Hindlimb muscle (tissue), 1 donor: ENCODE measurements around the gene POLR1G. TPM values are rescaled to one million over a fixed set of nuclear protein-coding genes. Genes with fewer than 3 reads are reported as not detected.
"Not testable (repeated sequence)": the region's sequence is repeated elsewhere in the genome, so short reads cannot be mapped to it uniquely, and the experiment has no call there.

Experiments used
- DNase-seq: peaks from one replicate; pipeline ENCODE4 v3.0.0-alpha.2; 2013
- polyA plus RNA-seq: library from polyadenylated mRNA; unstranded; fragments of 120-200 nt; gene quantifications from one replicate; pipeline ENCODE4 v1.2.1, GENCODE V29; 2013; ENCODE audit not compliant: insufficient read length

POLR1G gene
- polyA plus RNA-seq, 1 donor = 8.5 TPM

DNA sequence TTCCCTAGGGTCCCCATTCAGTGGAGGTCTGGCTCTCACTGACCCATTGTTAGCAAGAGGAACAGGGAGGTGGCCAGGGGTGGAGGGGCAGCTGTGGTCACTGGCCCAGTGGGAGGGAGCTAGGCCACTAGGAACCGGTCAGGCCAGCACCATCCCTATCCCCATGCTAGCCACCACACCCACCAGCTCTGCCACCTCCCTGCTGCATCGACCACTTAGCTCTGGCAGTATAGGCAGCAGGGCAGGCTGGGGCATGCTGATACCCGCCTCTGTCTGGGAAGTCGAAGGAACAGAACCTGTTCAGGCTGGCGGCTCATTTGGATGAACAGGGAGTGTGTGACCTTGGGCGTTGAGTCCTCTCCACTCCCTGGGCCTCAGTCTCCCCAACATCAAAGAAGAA is 6.3 kb upstream of the POLR1G start:
- DNase-seq = no peak

GRCh38 chr19:45401815-45402214 is 4.6 kb upstream of the POLR1G start:
- no peak for DNase-seq

- DNase-seq = no peak
Observed at GRCh38 chr19:45402298-45403061, 4.0 kb upstream of the POLR1G start.

DNA sequence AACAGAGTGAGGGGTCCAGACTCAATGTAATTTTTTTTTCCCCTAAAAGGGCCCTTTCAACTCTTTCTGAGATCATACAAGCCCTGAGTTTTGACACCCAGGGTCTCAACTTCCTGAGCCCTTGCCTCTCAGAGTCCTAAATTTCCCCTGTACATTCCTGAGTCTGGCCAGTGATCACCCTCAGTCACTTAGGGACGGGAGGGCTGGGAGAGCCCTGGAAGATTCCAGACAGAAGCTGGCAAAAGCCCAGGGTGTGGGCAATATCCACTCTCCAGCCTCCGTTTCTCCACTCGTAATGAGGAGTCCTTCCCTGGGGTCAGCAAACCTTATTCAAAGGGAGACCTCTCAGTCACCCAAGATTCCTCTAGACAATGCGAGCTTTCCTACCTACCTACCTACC is 3.2 kb upstream of the POLR1G start:
- DNase-seq = no peak

- no peak for DNase-seq
Observed at GRCh38 chr19:45403781-45404556, 2.5 kb upstream of the POLR1G start.

DNA sequence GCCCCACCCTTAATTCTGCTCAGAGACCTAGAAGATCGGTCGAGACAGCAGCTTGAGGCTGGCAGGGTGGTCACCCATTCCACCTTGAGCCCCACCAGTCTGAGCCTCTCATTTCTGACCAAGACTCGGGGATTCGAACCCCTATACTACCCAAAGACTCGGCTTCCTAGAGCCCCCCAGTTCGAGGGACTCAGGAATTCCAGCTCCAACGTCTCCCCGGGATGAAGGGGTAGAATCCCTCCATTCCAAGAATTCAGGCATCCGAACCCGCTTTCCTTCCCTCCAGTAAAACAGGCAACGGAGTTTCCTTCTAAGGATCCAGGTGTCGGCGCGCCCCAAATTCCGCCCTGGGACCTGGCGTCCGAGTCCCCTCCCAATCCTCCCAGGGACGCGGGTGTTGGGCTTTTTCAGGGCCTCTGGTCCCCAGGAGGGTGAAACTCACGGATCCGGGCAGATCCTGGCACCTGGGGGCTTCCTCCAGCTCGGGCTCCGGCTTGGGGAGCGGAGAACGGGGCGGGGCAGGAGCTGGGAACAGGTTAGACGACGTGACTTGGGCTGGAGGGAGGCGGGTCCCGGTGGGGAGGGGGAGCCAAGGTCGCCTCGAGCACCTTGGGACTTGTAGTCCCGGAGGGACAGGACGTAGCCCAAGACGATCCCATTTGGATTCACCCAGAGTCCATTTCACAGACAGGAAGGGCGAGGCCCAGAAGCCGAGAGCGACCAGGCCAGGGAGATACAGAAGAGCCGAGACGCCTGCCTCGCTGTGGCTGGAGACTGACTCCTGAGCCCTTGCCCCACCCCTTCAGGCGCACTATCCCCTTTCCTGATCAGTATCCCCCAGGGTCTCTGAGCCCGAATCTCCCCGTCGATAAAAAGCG is 1.6 kb upstream of the POLR1G start, which contains the start of gene PPP1R13L:
PPP1R13L (minus strand) TSS at position 513 of the 878 bp plus-strand sequence. CDS start 6,751 bp downstream, outside the sequence.
- no peak for DNase-seq

GRCh38 chr19:45405435-45406225 is 814 bp upstream of the POLR1G start:
- DNase-seq = peak; percentile 81

DNA sequence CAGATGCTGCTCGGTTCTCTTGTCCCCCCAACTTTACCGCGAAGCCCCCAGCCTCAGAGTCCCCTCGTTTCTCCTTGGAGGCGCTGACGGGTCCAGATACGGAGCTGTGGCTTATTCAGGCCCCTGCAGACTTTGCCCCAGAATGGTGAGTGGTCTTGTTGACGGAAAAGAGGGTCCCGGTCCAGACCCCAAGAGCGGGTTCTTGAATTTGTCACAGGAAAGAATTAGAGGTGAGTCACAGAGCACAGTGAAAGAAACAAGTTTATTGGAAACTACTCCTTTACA is 589 bp downstream of the POLR1G start:
- no peak for DNase-seq

GRCh38 chr19:45407585-45407984 is 1.1 kb downstream of the POLR1G start:
- DNase-seq = not testable (repeated sequence)

DNA sequence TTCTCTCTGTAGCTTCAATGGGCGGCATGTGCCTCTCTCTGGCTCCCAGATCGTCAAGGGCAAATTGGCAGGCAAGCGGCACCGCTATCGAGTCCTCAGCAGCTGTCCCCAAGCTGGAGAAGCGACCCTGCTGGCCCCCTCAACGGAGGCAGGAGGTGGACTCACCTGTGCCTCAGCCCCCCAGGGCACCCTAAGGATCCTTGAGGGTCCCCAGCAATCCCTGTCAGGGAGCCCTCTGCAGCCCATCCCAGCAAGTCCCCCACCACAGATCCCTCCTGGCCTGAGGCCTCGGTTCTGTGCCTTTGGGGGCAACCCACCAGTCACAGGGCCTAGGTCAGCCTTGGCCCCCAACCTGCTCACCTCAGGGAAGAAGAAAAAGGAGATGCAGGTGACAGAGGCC is 1.7 kb downstream of the POLR1G start:
- no peak for DNase-seq

GRCh38 chr19:45408830-45409556 is 2.5 kb downstream of the POLR1G start:
- no peak for DNase-seq

- DNase-seq = no peak
Observed at GRCh38 chr19:45409557-45409920, 3.1 kb downstream of the POLR1G start.

DNA sequence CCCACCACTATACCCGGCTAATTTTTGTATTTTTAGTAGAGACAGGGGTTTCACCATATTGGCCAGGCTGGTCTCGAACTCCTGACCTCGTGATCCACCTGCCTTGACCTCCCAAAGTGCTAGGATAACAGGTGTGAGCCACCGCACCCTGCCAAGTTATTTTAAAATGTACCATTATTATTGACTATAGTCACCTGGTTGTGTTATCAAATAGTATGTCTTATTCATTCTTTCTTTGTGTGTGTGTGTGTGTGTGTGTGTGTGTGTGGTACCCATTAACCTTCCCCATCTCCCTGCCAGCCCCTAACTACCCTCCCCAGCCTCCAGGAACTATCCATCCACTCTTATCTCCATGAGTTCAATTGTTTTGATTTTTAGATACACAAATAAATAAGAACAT is 3.9 kb downstream of the POLR1G start:
- not testable (repeated sequence) for DNase-seq

DNA sequence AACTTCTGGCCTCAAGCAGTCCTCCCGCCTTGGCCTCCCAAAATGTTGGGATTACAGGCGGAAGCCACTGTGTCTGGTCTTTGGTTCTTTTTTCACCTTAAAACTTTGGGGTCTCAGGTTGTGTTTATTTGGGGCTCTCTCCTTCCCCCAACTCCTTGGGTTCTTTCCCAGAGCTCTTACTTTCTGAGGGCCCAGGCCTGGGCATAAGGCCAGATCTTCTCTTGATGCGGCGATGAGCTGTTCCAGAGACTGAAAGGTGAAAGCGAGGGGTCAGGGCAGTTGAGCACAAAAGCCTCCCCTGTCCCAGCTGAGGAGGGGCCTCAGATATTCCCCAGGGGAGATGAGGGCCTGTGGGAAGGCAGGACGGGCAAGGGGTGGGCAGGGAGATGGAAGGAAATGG is 7.1 kb downstream of the POLR1G start:
- DNase-seq = no peak

GRCh38 chr19:45414468-45414867 is 8.0 kb downstream of the POLR1G start:
- DNase-seq = no peak

GRCh38 chr19:45417151-45417550 is 10.7 kb downstream of the POLR1G start:
- no peak for DNase-seq

- DNase-seq = no peak
Observed at GRCh38 chr19:45418802-45419201, 12.4 kb downstream of the POLR1G start.

DNA sequence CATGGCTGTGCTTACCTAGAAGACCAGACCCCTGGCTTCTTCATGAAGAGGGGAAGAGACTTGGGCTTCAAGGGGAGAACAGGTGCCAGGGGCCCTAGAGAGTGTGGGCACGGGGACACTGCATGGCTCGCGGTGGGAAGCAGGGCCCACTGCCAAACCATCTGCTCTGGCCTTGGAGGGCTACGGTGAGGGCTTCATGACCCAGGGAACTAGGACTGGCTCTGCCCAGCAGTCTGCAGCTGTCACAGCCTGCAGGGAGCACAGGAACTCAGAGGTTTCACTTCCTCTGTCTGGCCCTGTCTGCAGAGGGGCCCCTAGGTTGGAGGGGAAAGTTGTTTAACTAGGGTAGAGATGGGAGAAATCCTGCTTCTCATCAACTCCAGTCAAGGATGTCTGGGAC is 13.0 kb downstream of the POLR1G start:
- no peak for DNase-seq

DNA sequence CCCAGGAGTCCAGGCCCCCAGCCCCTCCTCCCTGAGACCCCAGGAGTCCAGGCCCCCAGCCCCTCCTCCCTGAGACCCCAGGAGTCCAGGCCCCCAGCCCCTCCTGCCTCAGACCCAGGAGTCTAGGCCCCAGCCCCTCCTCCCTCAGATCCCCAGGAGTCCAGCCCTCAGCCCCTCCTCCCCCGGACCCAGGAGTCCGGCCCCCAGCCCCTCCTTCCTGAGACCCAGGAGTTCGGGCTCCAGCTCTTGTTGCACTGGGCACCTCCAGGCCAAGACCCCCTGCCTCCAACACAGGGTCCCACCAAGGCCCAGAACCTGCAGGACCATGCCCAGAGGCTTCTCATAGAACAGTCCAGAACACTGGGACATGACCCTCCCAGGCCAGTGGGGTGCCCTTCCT is 13.5 kb downstream of the POLR1G start:
- DNase-seq = no peak

- DNase-seq = no peak
Observed at GRCh38 chr19:45420356-45420755, 13.9 kb downstream of the POLR1G start.

GRCh38 chr19:45420871-45421270 is 14.4 kb downstream of the POLR1G start:
- no peak for DNase-seq
